GM19025 (cell line): ENCODE data around the gene NEK7.
A peak's percentile ranks its signal among the peaks of the same experiment; 100 is the strongest.
"Not testable (repeated sequence)": the region's sequence is repeated elsewhere in the genome, so short reads cannot be mapped to it uniquely, and the experiment has no call there.

ENCODE experiments used
- ATAC-seq: cut with Tn5 transposase; IDR thresholded peaks from one replicate; pipeline ENCODE4 v1.9.1; 2021; ENCODE audit warnings: mild to moderate bottlenecking, low read depth, moderate library complexity; ENCODE audit not compliant: unreplicated experiment

Gene NEK7

GRCh38 chr1:198167436-198167934, 10.7 kb downstream of the NEK7 start:
- ATAC-seq = peak; percentile 62

GRCh38 chr1:198168227-198168626, 11.4 kb downstream of the NEK7 start:
- no peak for ATAC-seq

- no peak for ATAC-seq
These were observed 12.9 kb downstream of the NEK7 start for GRCh38 chr1:198169672-198170071.

- no peak for ATAC-seq
These were observed 15.1 kb downstream of the NEK7 start for GRCh38 chr1:198171667-198172540.

GRCh38 chr1:198173832-198174231, 17.0 kb downstream of the NEK7 start:
- no peak for ATAC-seq

GRCh38 chr1:198174297-198174696, 17.5 kb downstream of the NEK7 start:
- ATAC-seq = no peak

- peak; percentile 65 for ATAC-seq
These were observed 18.8 kb downstream of the NEK7 start for GRCh38 chr1:198175423-198176170.

- ATAC-seq = no peak
These were observed 19.4 kb downstream of the NEK7 start for GRCh38 chr1:198176179-198176578.

GRCh38 chr1:198177546-198177945, 20.7 kb downstream of the NEK7 start:
- ATAC-seq = no peak

GRCh38 chr1:198178615-198179014, 21.8 kb downstream of the NEK7 start:
- no peak for ATAC-seq

- ATAC-seq = no peak
These were observed 22.8 kb downstream of the NEK7 start for GRCh38 chr1:198179556-198179981.

- no peak for ATAC-seq
These were observed 26.8 kb downstream of the NEK7 start for GRCh38 chr1:198183605-198184004.

GRCh38 chr1:198184516-198184915, 27.7 kb downstream of the NEK7 start:
- ATAC-seq = no peak

- no peak for ATAC-seq
These were observed 28.3 kb downstream of the NEK7 start for GRCh38 chr1:198185146-198185545.

- no peak for ATAC-seq
These were observed 29.0 kb downstream of the NEK7 start for GRCh38 chr1:198185759-198186158.

- ATAC-seq = no peak
These were observed 30.2 kb downstream of the NEK7 start for GRCh38 chr1:198186916-198187580.

- no peak for ATAC-seq
These were observed 31.3 kb downstream of the NEK7 start for GRCh38 chr1:198187973-198188588.

GRCh38 chr1:198191117-198191516, 34.3 kb downstream of the NEK7 start:
- ATAC-seq = no peak

GRCh38 chr1:198193871-198194270, 37.1 kb downstream of the NEK7 start:
- ATAC-seq = not testable (repeated sequence)

GRCh38 chr1:198196630-198197029, 39.8 kb downstream of the NEK7 start:
- ATAC-seq = no peak
